MM.1S (cell line): ENCODE results near the gene THUMPD1.

ENCODE experiments used
- DNase-seq: peaks from one replicate; pipeline ENCODE4 v3.0.0-alpha.2; 2015
- H2AFZ ChIP-seq: fragments of 300-600 bp; sonication (generic); 2 replicates; pipeline ENCODE4 v1.6.0; 2016; ENCODE audit warnings: antibody characterized with exemption, low read length
- H3F3A ChIP-seq: fragments of 300-600 bp; sonication (generic); 2 replicates; pipeline ENCODE4 v1.6.1; 2016; ENCODE audit warnings: mild to moderate bottlenecking, antibody characterized with exemption, low read length, moderate library complexity, mixed read lengths; ENCODE audit not compliant: insufficient read depth
- H3K27ac ChIP-seq: fragments of 300-600 bp; sonication (generic); 2 replicates; pipeline ENCODE4 v1.5.1; 2016; ENCODE audit warnings: mild to moderate bottlenecking, low read length
- H3K27me3 ChIP-seq: fragments of 300-600 bp; sonication (generic); replicated peaks from 2 replicates; pipeline ENCODE4 v1.6.0; 2016; ENCODE audit warnings: low read length; ENCODE audit not compliant: insufficient read depth
- H3K36me3 ChIP-seq: fragments of 300-600 bp; sonication (generic); replicated peaks from 2 replicates; pipeline ENCODE4 v1.6.1; 2016; ENCODE audit warnings: mild to moderate bottlenecking, low read length, mixed read lengths; ENCODE audit not compliant: insufficient read depth
- H3K4me1 ChIP-seq: fragments of 300-600 bp; sonication (generic); 2 replicates; pipeline ENCODE4 v1.6.1; 2016; ENCODE audit warnings: low read length, mixed read lengths
- H3K4me2 ChIP-seq: fragments of 300-600 bp; sonication (generic); 2 replicates; pipeline ENCODE4 v1.6.0; 2016; ENCODE audit warnings: low read depth, low read length
- H3K4me3 ChIP-seq: fragments of 300-600 bp; sonication (generic); 2 replicates; pipeline ENCODE4 v1.5.1; 2016; ENCODE audit warnings: low read length, mixed read lengths
- H3K79me2 ChIP-seq: fragments of 300-600 bp; sonication (generic); 2 replicates; pipeline ENCODE4 v1.6.1; 2016; ENCODE audit warnings: mixed run types, low read length, mixed read lengths
- H3K9ac ChIP-seq: fragments of 300-600 bp; sonication (generic); 2 replicates; pipeline ENCODE4 v1.6.1; 2016; ENCODE audit warnings: low read length, mixed read lengths
- H3K9me2 ChIP-seq: fragments of 300-600 bp; sonication (generic); replicated peaks from 2 replicates; pipeline ENCODE4 v1.6.1; 2016; ENCODE audit warnings: mild to moderate bottlenecking, low read length, mixed read lengths; ENCODE audit not compliant: insufficient read depth
- H3K9me3 ChIP-seq: fragments of 300-600 bp; sonication (generic); replicated peaks from 2 replicates; pipeline ENCODE4 v1.6.1; 2016; ENCODE audit warnings: mild to moderate bottlenecking, low read length, mixed read lengths; ENCODE audit not compliant: insufficient read depth
- H4K20me1 ChIP-seq: fragments of 300-600 bp; sonication (generic); 2 replicates; pipeline ENCODE4 v1.6.1; 2016; ENCODE audit warnings: mild to moderate bottlenecking, low read length, moderate library complexity, mixed read lengths; ENCODE audit not compliant: insufficient read depth
- EZH2 ChIP-seq: fragments of 300-600 bp; sonication (generic); optimal IDR thresholded peaks from 2 replicates; pipeline ENCODE3; 2017; ENCODE audit warnings: low read depth, mild to moderate bottlenecking, antibody characterized with exemption, low read length, mixed read lengths
- EZH2phosphoT487 ChIP-seq: fragments of 300-600 bp; sonication (generic); IDR thresholded peaks from 2 replicates; pipeline ENCODE4 v1.6.1; 2018; ENCODE audit warnings: antibody characterized with exemption, low read length
- TF ChIP-seq, protein P1 (sequence below): fragments of 300-600 bp; sonication (generic); IDR thresholded peaks from 2 replicates; pipeline ENCODE4 v1.5.1; 2016; ENCODE audit warnings: antibody characterized with exemption, low read length, mixed read lengths

THUMPD1 gene

DNA sequence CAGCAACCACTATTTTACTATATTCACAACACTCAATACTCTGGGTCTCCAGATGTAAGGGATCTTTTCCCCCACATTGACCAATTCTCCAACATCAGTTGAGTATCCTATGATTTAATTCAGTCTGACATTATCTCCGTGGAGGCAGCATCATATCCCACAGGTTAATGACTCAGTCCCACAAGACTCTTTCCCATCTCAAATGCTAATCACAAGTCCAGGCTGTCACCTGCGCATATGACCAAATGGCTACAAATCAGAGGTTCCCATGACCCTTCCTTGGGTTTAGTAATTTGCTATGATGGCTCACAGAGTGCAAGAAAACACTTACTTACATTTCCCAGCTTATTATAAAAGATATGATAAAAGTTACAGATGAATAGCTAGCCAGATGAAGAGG lies 40.9 kb upstream of the THUMPD1 start:
- no peaks in the 10 kb centered on the region for H3K9me3 ChIP-seq
- no peak overlapping the region for H3K4me2 ChIP-seq
- H4K20me1 ChIP-seq, result no peaks in the 10 kb centered on the region
- DNase-seq, result no peak
- no peaks in the 10 kb centered on the region for H3K9me2 ChIP-seq
- no peaks in the 10 kb centered on the region for H3K79me2 ChIP-seq
- H3K9ac ChIP-seq, result no peak overlapping the region
- no peak overlapping the region for H3K27ac ChIP-seq
- TF ChIP-seq, protein P1, sequence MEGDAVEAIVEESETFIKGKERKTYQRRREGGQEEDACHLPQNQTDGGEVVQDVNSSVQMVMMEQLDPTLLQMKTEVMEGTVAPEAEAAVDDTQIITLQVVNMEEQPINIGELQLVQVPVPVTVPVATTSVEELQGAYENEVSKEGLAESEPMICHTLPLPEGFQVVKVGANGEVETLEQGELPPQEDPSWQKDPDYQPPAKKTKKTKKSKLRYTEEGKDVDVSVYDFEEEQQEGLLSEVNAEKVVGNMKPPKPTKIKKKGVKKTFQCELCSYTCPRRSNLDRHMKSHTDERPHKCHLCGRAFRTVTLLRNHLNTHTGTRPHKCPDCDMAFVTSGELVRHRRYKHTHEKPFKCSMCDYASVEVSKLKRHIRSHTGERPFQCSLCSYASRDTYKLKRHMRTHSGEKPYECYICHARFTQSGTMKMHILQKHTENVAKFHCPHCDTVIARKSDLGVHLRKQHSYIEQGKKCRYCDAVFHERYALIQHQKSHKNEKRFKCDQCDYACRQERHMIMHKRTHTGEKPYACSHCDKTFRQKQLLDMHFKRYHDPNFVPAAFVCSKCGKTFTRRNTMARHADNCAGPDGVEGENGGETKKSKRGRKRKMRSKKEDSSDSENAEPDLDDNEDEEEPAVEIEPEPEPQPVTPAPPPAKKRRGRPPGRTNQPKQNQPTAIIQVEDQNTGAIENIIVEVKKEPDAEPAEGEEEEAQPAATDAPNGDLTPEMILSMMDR, result no peak
- TF ChIP-seq EZH2 (no peak), EZH2phosphoT487 (no peak)
- H3K4me3 ChIP-seq, result no peak overlapping the region
- H2AFZ ChIP-seq, result no peak overlapping the region
- no peaks in the 10 kb centered on the region for H3F3A ChIP-seq
- H3K4me1 ChIP-seq, result no peaks in the 10 kb centered on the region
- no peaks in the 10 kb centered on the region for H3K27me3 ChIP-seq
- H3K36me3 ChIP-seq, result no peaks in the 10 kb centered on the region

DNA sequence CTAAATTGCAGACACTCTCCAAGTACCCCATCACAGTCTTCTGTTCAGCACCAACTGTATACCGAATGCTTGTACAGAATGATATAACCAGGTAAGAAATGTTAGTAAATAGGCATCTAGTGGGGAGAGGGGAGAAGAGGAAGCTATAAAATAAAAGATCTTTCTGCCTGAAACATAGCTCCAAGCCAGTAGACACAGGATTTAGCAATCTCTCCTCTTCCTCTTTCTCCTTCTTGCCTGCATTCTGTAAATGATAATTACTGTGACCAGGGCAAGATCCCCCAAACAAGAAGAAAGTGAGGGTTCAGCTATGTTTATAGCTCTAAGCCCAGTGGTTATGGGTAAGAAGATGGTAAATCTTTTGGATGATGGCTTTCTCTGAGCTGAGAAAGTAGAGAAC lies 40.1 kb upstream of the THUMPD1 start:
- Histone ChIP-seq H3F3A (no peaks in the 10 kb centered on the region), H3K4me3 (no peak overlapping the region), H3K4me1 (no peaks in the 10 kb centered on the region), H4K20me1 (no peaks in the 10 kb centered on the region), H3K79me2 (no peaks in the 10 kb centered on the region), H2AFZ (no peak overlapping the region), H3K9ac (no peak overlapping the region), H3K27me3 (no peaks in the 10 kb centered on the region), H3K36me3 (no peaks in the 10 kb centered on the region), H3K9me2 (no peaks in the 10 kb centered on the region), H3K9me3 (no peaks in the 10 kb centered on the region), H3K4me2 (no peak overlapping the region), H3K27ac (no peak overlapping the region)
- TF ChIP-seq EZH2phosphoT487 (no peak), EZH2 (no peak)
- TF ChIP-seq, protein P1, result no peak
- DNase-seq, result no peak

DNA sequence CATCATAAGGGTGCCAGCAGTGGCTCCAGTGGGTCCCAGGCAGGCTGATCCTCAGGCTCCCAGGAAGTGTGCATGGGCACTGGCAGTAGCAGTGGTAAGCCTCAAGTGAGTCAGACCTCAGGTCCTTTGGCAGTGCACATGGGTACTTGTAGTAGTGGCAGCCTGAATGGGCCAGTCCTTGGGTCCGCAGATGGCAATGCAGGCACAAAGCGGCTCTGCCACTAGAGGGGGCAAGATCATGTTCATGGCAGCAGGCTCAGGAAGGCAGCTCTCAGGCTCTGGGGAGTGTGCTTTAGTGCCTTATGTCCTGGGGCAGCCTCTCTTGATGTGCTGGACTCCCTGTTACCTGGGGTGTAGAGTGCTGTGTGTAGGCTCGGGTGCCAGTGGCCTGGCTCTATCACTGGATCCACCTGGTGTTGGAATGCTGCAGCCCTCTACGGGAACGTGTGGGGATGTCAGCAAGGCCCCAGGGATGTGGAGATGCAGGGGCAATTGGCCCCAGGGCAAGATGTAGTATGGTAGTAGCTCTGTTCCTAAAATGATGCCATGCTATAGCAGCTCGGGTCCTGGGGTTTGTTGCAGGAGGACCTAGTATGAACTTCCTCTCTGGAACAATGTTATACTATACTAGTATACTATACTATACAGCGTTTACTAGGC lies 33.2 kb upstream of the THUMPD1 start:
- Histone ChIP-seq H3K27me3 (no peaks in the 10 kb centered on the region), H3K4me3 (no peak overlapping the region), H3K4me2 (no peak overlapping the region), H4K20me1 (no peaks in the 10 kb centered on the region), H3K9ac (no peak overlapping the region), H3K9me3 (no peaks in the 10 kb centered on the region), H3K36me3 (no peaks in the 10 kb centered on the region), H3K27ac (no peak overlapping the region), H3K9me2 (no peaks in the 10 kb centered on the region), H2AFZ (no peak overlapping the region), H3K79me2 (no peaks in the 10 kb centered on the region), H3K4me1 (no peaks in the 10 kb centered on the region), H3F3A (no peaks in the 10 kb centered on the region)
- TF ChIP-seq EZH2phosphoT487 (no peak), EZH2 (no peak)
- TF ChIP-seq, protein P1, result peak; percentile 73
- peak; percentile 41 for DNase-seq
